WTC11 (cell line): ENCODE data around the gene CD4. TPM values are rescaled to one million over a fixed set of nuclear protein-coding genes. Genes with fewer than 3 reads are reported as not detected.

Experiments
- ATAC-seq: fragments of 200-7000 bp; cut with Tn5 transposase; 2 replicates; pipeline ENCODE4 v1.10.0; 2021; ENCODE audit warnings: mild to moderate bottlenecking, moderate library complexity
- CTCF ChIA-PET: fragments of 300-600 bp; sonication (Branson Sonifier 250); formaldehyde crosslinking; loops from one replicate; lab custom pipeline; 2021; ENCODE audit warnings: antibody characterized with exemption; lab: Charles Lee
- POLR2A ChIA-PET: fragments of 350-600 bp; sonication (Branson Sonifier 250); formaldehyde crosslinking; loops from one replicate; lab custom pipeline; 2021; ENCODE audit warnings: antibody characterized with exemption; lab: Charles Lee
- DNase-seq: peaks from one replicate; pipeline ENCODE4 v3.0.0; 2021; ENCODE audit warnings: low spot score
- H3K27ac Mint-ChIP-seq: 2 replicates; pipeline ENCODE4 v1.8.0; 2021; ENCODE audit warnings: mixed read lengths
- H3K27me3 Mint-ChIP-seq: 2 replicates; pipeline ENCODE4 v1.8.0; 2021; ENCODE audit warnings: low read depth, mild to moderate bottlenecking, moderate library complexity, mixed read lengths
- H3K36me3 Mint-ChIP-seq: 2 replicates; pipeline ENCODE4 v1.8.0; 2021; ENCODE audit warnings: mixed read lengths
- H3K4me1 Mint-ChIP-seq: 2 replicates; pipeline ENCODE4 v1.8.0; 2022; ENCODE audit warnings: mixed read lengths
- H3K4me3 Mint-ChIP-seq: 2 replicates; pipeline ENCODE4 v1.8.0; 2021; ENCODE audit warnings: mild to moderate bottlenecking, moderate library complexity, mixed read lengths
- H3K9me3 Mint-ChIP-seq: 2 replicates; pipeline ENCODE4 v1.8.0; 2021; ENCODE audit warnings: mixed read lengths
- ETV6 ChIP-seq: sonication (generic); formaldehyde crosslinking; IDR thresholded peaks from 2 replicates; pipeline ENCODE4 v1.8.1; 2022; ENCODE audit warnings: mild to moderate bottlenecking, missing genetic modification reagents
- FOXP1 ChIP-seq: sonication (generic); formaldehyde crosslinking; IDR thresholded peaks from 2 replicates; pipeline ENCODE4 v1.8.0; 2022; ENCODE audit warnings: missing genetic modification reagents, mild to moderate bottlenecking, moderate library complexity, borderline replicate concordance
- HMGXB4 ChIP-seq: sonication (generic); formaldehyde crosslinking; IDR thresholded peaks from 2 replicates; pipeline ENCODE4 v1.8.1; 2023; ENCODE audit warnings: mild to moderate bottlenecking, moderate library complexity, missing genetic modification reagents
- IRF1 ChIP-seq: sonication (generic); formaldehyde crosslinking; IDR thresholded peaks from 2 replicates; pipeline ENCODE4 v1.8.0; 2023; ENCODE audit warnings: missing genetic modification reagents
- MAX ChIP-seq: sonication (generic); formaldehyde crosslinking; IDR thresholded peaks from 2 replicates; pipeline ENCODE4 v1.8.0; 2022; ENCODE audit warnings: mild to moderate bottlenecking, missing genetic modification reagents
- MLX ChIP-seq: sonication (generic); formaldehyde crosslinking; IDR thresholded peaks from 2 replicates; pipeline ENCODE4 v1.8.1; 2023; ENCODE audit warnings: mild to moderate bottlenecking, missing genetic modification reagents, moderate library complexity
- MYBL2 ChIP-seq: sonication (generic); formaldehyde crosslinking; IDR thresholded peaks from 2 replicates; pipeline ENCODE4 v1.8.1; 2023; ENCODE audit warnings: mild to moderate bottlenecking, moderate library complexity, missing genetic modification reagents
- NR1H2 ChIP-seq: sonication (generic); formaldehyde crosslinking; IDR thresholded peaks from 2 replicates; pipeline ENCODE4 v1.9.0; 2021; ENCODE audit warnings: mild to moderate bottlenecking, moderate library complexity, missing genetic modification reagents
- PRDM15 ChIP-seq: sonication (generic); formaldehyde crosslinking; IDR thresholded peaks from 2 replicates; pipeline ENCODE4 v1.8.0; 2022; ENCODE audit warnings: missing genetic modification reagents
- PREB ChIP-seq: sonication (generic); formaldehyde crosslinking; IDR thresholded peaks from 2 replicates; pipeline ENCODE4 v1.8.1; 2022; ENCODE audit warnings: mild to moderate bottlenecking, missing genetic modification reagents, moderate library complexity, borderline replicate concordance
- RELA ChIP-seq: sonication (generic); formaldehyde crosslinking; IDR thresholded peaks from 2 replicates; pipeline ENCODE4 v1.8.1; 2022; ENCODE audit warnings: missing genetic modification reagents, mild to moderate bottlenecking, borderline replicate concordance
- SMAD4 ChIP-seq: sonication (generic); formaldehyde crosslinking; IDR thresholded peaks from 2 replicates; pipeline ENCODE4 v1.8.0; 2022; ENCODE audit warnings: mild to moderate bottlenecking, missing genetic modification reagents
- SP1 ChIP-seq: sonication (generic); formaldehyde crosslinking; conservative IDR thresholded peaks from 2 replicates; pipeline ENCODE4 v1.8.1; 2022; ENCODE audit warnings: missing genetic modification reagents
- TCF7 ChIP-seq: sonication (generic); formaldehyde crosslinking; IDR thresholded peaks from 2 replicates; pipeline ENCODE4 v1.8.0; 2022; ENCODE audit warnings: mild to moderate bottlenecking, low read depth, missing genetic modification reagents, moderate library complexity
- ZBTB21 ChIP-seq: sonication (generic); formaldehyde crosslinking; IDR thresholded peaks from 2 replicates; pipeline ENCODE4 v1.8.1; 2023; ENCODE audit warnings: mild to moderate bottlenecking, missing genetic modification reagents, borderline replicate concordance
- ZMAT4 ChIP-seq: fragments of 250-450 bp; sonication (Bioruptor Pico); IDR thresholded peaks from 2 replicates; pipeline ENCODE4 v1.9.0; 2021; ENCODE audit warnings: mild to moderate bottlenecking
- ZNF281 ChIP-seq: sonication (generic); formaldehyde crosslinking; IDR thresholded peaks from 2 replicates; pipeline ENCODE4 v1.8.0; 2023; ENCODE audit warnings: mild to moderate bottlenecking, missing genetic modification reagents
- total RNA-seq: library from RNA; stranded (reverse); gene quantifications from 3 replicates; pipeline ENCODE4 v1.2.3, GENCODE V29; 2021

CD4 gene
- total RNA-seq, 1 experiment from 2014 or later, result 2.5 TPM

- TF ChIP-seq MLX (CRISPR knock-in tag), result no peak
- no peak for TF ChIP-seq ZMAT4 (CRISPR knock-in tag)
- no peak for TF ChIP-seq PREB (CRISPR knock-in tag)
- TF ChIP-seq RELA (CRISPR knock-in tag), result no peak
Observed at GRCh38 chr12:6777386-6777785, 11.9 kb upstream of the CD4 start (continued).

GRCh38 chr12:6778217-6778573 lies 11.1 kb upstream of the CD4 start:
- Mint-ChIP-seq H3K4me1 (peaks cover 33% of the 10 kb centered on the region), H3K27ac (0 out of 2 replicates have a peak overlapping the region, but pooled peaks have one; percentile 77), H3K4me3 (peak overlapping the region; percentile 95), H3K36me3 (no peaks in the 10 kb centered on the region), H3K9me3 (no peaks in the 10 kb centered on the region)
- ChIA-PET POLR2A (interaction anchor here (0.8 to 2.9 kb wide), 6 partner anchors 9 to 54 kb away, joined by 3 to 22 read pairs (median 4); partner anchors contain the start of genes COPS7A, MLF2, P3H3 and PTMS), CTCF (interaction anchor here (0.6 to 3.8 kb wide), 14 partner anchors 11 to 182 kb away, joined by 3 to 88 read pairs (median 4); partner anchors contain the start of genes COPS7A, MLF2 and PTMS)
- ATAC-seq (peak; percentile 35), DNase-seq (peak; percentile 60)
- TF ChIP-seq SMAD4 (no peak), ZMAT4 (CRISPR knock-in tag) (no peak), TCF7 (CRISPR knock-in tag) (no peak), MAX (CRISPR knock-in tag) (no peak), NR1H2 (CRISPR knock-in tag) (no peak), PRDM15 (CRISPR knock-in tag) (peak; percentile 98)
- TF ChIP-seq, all 79 proteins: peak for 1
- H3K27me3 Mint-ChIP-seq, result peaks cover 48% of the 10 kb centered on the region

GRCh38 chr12:6778574-6779550 lies 10.5 kb upstream of the CD4 start:
- H3K4me3 Mint-ChIP-seq, result peak overlapping the region; percentile 95
- ATAC-seq (peak; percentile 92), DNase-seq (peak; percentile 97)
- peaks cover 44% of the 10 kb centered on the region for H3K27me3 Mint-ChIP-seq
- POLR2A ChIA-PET, result interaction anchor here (0.6 to 2.9 kb wide), 8 partner anchors 10 to 209 kb away, joined by 3 to 22 read pairs (median 4); partner anchors contain the start of genes COPS7A, MLF2 and PTMS
- H3K27ac Mint-ChIP-seq, result peak overlapping the region; percentile 77
- no peaks in the 10 kb centered on the region for H3K9me3 Mint-ChIP-seq
- CTCF ChIA-PET, result interaction anchor here (0.6 to 3.8 kb wide), 18 partner anchors 12 to 182 kb away, joined by 3 to 88 read pairs (median 4); partner anchors contain the start of genes COPS7A, GPR162, MLF2 and PTMS
- no peaks in the 10 kb centered on the region for H3K36me3 Mint-ChIP-seq
- peaks cover 30% of the 10 kb centered on the region for H3K4me1 Mint-ChIP-seq
- TF ChIP-seq ETV6 (peak; percentile 37; the same call in 1 of the 2 replicates), HMGXB4 (CRISPR knock-in tag) (peak; percentile 60; the same call in 1 of the 2 replicates), ZBTB21 (CRISPR knock-in tag) (peak; percentile 79), TCF7 (CRISPR knock-in tag) (no peak), IRF1 (CRISPR knock-in tag) (no peak), FOXP1 (CRISPR knock-in tag) (peak; percentile 45; the same call in 1 of the 2 replicates), ZNF281 (CRISPR knock-in tag) (peak; percentile 94), SP1 (peak; percentile 72), MYBL2 (CRISPR knock-in tag) (no peak)
